ENCODE results near the gene NSUN5.
"Not testable (repeated sequence)": the region's sequence is repeated elsewhere in the genome, so short reads cannot be mapped to it uniquely, and the experiment has no call there.

The NSUN5 gene

GRCh38 chr7:73308665-73309214, at the start of gene NSUN5:
Gene NSUN5, minus strand, starts transcription at chr7:73308826. Its CDS starts 36 bp downstream, at chr7:73308790.
- DNase-seq (ENCODE audit: low spot score) = peak; percentile 94

GRCh38 chr7:73356159-73356558, 47.5 kb upstream of the NSUN5 start:
- no peak for DNase-seq (ENCODE audit: low spot score)

- no peak for DNase-seq (ENCODE audit: low spot score)
Observed at GRCh38 chr7:73354821-73355220, 46.2 kb upstream of the NSUN5 start.

- DNase-seq (ENCODE audit: low spot score) = no peak
Observed at GRCh38 chr7:73354196-73354595, 45.6 kb upstream of the NSUN5 start.

GRCh38 chr7:73353243-73353642, 44.6 kb upstream of the NSUN5 start:
- DNase-seq (ENCODE audit: low spot score) = no peak

GRCh38 chr7:73352784-73353183, 44.2 kb upstream of the NSUN5 start:
- no peak for DNase-seq (ENCODE audit: low spot score)

- DNase-seq (ENCODE audit: low spot score) = peak; percentile 73
Observed at GRCh38 chr7:73351447-73352167, 43.0 kb upstream of the NSUN5 start.

- DNase-seq (ENCODE audit: low spot score) = no peak
Observed at GRCh38 chr7:73350306-73351068, 41.9 kb upstream of the NSUN5 start.

- no peak for DNase-seq (ENCODE audit: low spot score)
Observed at GRCh38 chr7:73349763-73350162, 41.1 kb upstream of the NSUN5 start.

- DNase-seq (ENCODE audit: low spot score) = no peak
Observed at GRCh38 chr7:73345951-73346350, 37.3 kb upstream of the NSUN5 start.

- peak; percentile 41 for DNase-seq (ENCODE audit: low spot score)
Observed at GRCh38 chr7:73345538-73345937, 36.9 kb upstream of the NSUN5 start.

- no peak for DNase-seq (ENCODE audit: low spot score)
Observed at GRCh38 chr7:73343671-73344380, 35.2 kb upstream of the NSUN5 start.

GRCh38 chr7:73342645-73343044, 34.0 kb upstream of the NSUN5 start:
- peak; percentile 79 for DNase-seq (ENCODE audit: low spot score)

- DNase-seq (ENCODE audit: low spot score) = peak; percentile 64
Observed at GRCh38 chr7:73341877-73342276, 33.3 kb upstream of the NSUN5 start.

GRCh38 chr7:73340514-73340913, 31.9 kb upstream of the NSUN5 start:
- DNase-seq (ENCODE audit: low spot score) = no peak

GRCh38 chr7:73338321-73338720, 29.7 kb upstream of the NSUN5 start:
- no peak for DNase-seq (ENCODE audit: low spot score)

GRCh38 chr7:73332447-73332846, 23.8 kb upstream of the NSUN5 start:
- no peak for DNase-seq (ENCODE audit: low spot score)

GRCh38 chr7:73330772-73331171, 22.1 kb upstream of the NSUN5 start:
- DNase-seq (ENCODE audit: low spot score) = no peak

- no peak for DNase-seq (ENCODE audit: low spot score)
Observed at GRCh38 chr7:73329861-73330581, 21.4 kb upstream of the NSUN5 start.

- no peak for DNase-seq (ENCODE audit: low spot score)
Observed at GRCh38 chr7:73328696-73329095, 20.1 kb upstream of the NSUN5 start.

- not testable (repeated sequence) for DNase-seq (ENCODE audit: low spot score)
Observed at GRCh38 chr7:73327922-73328321, 19.3 kb upstream of the NSUN5 start, which contains the start of the genes FKBP6 and TRIM50. Gene FKBP6, plus strand, starts transcription at chr7:73328161. Its CDS starts 268 bp downstream, at chr7:73328429. Gene TRIM50, minus strand, starts transcription at chr7:73328082. Its CDS starts 3,295 bp downstream, at chr7:73324787.

GRCh38 chr7:73327449-73327848, 18.8 kb upstream of the NSUN5 start:
- not testable (repeated sequence) for DNase-seq (ENCODE audit: low spot score)

Data from SW480 (cell line).